GM12891 (cell line): ENCODE results near the gene IPCEF1.
A peak's percentile ranks its signal among the peaks of the same experiment; 100 is the strongest.

Experiments used
- DNase-seq: peaks from one replicate; pipeline ENCODE4 v3.0.0; 2011; ENCODE audit warnings: low spot score; ENCODE audit not compliant: insufficient read length
- FAIRE-seq: peaks from 2 replicates; lab custom pipeline; 2011; peaks lifted over from hg19 to GRCh38; lab: Jason Lieb, UNC
- PAX5 ChIP-seq: IDR thresholded peaks from 2 replicates; pipeline ENCODE4 v1.6.1; 2011; ENCODE audit warnings: low read length, moderate library complexity, mild to moderate bottlenecking; ENCODE audit not compliant: insufficient read depth, severe bottlenecking
- POLR2A ChIP-seq: IDR thresholded peaks from 2 replicates; pipeline ENCODE4 v1.6.1; 2011; ENCODE audit warnings: low read depth, low read length, control low read depth
- POLR2AphosphoS5 ChIP-seq: IDR thresholded peaks from 2 replicates; pipeline ENCODE4 v1.6.1; 2011; ENCODE audit warnings: low read depth, low read length, control low read depth
- POU2F2 ChIP-seq: IDR thresholded peaks from 2 replicates; pipeline ENCODE4 v1.6.1; 2011; ENCODE audit warnings: low read depth, mild to moderate bottlenecking, control low read depth, low read length, moderate library complexity
- SPI1 ChIP-seq: IDR thresholded peaks from 2 replicates; pipeline ENCODE4 v1.6.1; 2011; ENCODE audit warnings: low read depth, low read length, control low read depth
- TAF1 ChIP-seq: IDR thresholded peaks from 2 replicates; pipeline ENCODE4 v1.6.1; 2011; ENCODE audit warnings: low read depth, low read length, control low read depth

Gene IPCEF1

DNA sequence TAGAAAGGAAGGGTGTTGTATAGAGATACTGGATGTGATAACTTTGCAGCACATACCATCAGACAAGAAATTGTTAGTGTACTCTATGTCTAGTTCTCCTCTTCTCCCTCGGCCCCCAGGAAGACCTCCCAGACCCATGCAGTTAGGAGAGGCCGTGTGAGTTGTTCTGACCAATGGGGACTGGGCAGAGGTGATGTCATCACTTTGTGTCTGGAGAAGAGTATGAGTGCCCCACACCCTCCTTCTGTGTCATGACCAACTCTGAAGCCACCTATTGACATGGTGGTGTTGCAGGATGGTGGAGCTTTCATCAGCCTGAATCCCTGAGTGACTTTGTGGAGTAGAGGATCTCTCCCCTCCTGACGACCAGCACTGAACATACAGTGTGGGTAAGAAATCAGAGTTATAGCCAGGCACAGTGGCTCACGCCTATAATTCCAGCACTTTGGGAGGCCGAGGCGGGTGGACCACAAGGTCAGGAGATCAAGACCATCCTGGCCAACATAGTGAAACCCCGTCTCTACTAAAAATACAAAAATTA lies 72.2 kb downstream of the IPCEF1 start:
- DNase-seq (no peak), FAIRE-seq (no peak)
- TF ChIP-seq SPI1 (no peak), TAF1 (no peak), POLR2A (no peak), PAX5 (no peak)

DNA sequence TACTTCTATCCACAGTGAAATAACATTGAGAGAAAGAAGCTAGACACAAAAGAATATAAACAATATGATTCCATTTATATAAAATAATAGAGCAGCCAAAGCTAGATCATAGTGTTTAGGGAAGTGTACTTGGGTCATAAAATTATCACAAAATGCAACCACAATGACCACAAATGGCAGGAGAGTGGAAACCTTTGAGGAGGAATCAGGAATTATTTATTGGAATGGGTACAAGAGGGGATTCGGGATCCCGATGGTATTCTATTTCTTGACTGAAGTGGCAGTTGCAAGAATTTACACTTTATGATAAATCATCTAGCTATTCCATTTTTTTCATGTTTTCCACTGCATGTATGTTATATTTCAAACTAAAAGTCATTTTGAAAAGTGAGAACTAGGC lies 76.1 kb downstream of the IPCEF1 start:
- DNase-seq (no peak), FAIRE-seq (no peak)
- TF ChIP-seq POLR2A (no peak), POU2F2 (no peak), SPI1 (no peak), PAX5 (no peak), TAF1 (no peak), POLR2AphosphoS5 (no peak)

DNA sequence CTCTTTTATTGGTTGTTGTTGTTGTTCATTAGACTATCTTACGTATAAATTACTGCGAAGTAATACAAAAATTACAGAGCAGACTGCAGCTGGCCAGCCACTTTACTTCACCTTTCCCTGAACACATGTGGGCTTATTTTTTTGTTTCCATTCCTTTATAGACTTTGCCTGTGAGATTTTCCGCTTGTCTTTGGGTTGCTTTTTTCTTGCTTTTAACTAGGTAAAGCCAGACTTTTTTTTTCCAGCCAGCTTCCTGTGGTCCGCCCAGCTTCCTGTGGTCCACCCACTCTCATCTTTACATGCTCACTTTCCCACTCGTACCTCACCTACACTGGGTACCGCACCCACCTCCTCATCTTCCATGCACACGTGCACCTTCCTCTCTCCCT lies 79.0 kb downstream of the IPCEF1 start:
- peak; percentile 45 for FAIRE-seq
- DNase-seq, result no peak
- TF ChIP-seq PAX5 (no peak), POU2F2 (no peak), TAF1 (no peak), POLR2A (no peak), POLR2AphosphoS5 (no peak), SPI1 (no peak)

DNA sequence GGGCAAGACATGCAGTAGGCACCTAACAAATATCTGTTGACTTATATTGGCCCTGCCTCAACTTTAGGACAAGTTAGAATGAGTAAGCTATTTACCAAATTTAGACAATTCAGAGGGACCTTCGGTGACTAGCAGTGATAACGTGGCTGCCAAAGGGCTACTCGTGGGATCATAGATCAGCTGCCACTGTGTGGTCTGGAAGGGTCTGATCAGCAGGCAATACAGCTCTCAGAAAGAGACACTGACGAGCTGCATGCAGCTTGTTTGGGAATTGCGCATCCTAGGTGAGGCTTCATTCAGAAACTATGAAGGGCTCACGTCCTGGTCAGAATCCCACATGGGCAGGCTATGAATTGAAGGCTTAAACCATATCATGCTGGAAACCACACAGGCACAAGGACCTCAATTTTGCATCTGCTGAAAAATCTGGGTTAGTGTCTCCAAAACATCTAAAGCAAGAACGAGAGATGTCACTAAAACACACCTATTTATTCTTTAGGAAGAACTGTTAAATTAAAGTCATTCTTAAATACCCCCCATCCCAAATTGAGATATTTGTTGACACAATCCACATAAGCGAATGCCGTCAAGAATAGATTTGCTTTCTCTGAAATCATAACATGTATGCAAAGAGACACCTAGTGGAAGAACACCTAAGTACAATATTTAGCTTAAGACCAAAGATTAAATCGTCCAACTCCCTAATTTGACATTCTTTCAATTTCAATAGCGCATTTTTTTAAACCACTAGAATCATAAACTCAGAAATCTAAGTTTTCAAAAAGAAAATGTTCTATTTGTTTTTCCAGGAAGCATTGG lies 79.6 kb downstream of the IPCEF1 start:
- no peak for DNase-seq
- FAIRE-seq, result peak; percentile 88
- no peak for TF ChIP-seq POLR2A
- no peak for TF ChIP-seq POLR2AphosphoS5
- no peak for TF ChIP-seq SPI1

DNA sequence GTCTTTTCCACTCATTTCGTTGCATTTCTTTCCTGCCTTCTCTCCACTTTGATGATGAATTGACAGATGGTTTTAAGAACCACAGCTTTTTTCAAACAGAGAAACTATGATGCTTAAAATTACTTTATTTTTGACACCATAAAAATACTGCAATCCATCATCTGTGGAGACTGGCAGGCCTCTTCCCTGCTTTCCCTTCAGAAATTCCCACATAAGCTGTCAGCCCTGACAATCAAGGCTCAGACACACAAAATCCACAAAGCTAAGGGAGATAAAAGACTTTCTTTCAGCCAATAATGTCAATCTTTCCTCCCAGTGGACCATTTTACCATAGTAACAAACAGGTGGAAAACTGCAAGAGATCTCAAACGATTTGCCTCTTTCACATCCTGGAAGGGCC lies 82.4 kb downstream of the IPCEF1 start:
- TF ChIP-seq POLR2A, result no peak
- no peak for TF ChIP-seq SPI1
- TF ChIP-seq TAF1, result no peak
- TF ChIP-seq POU2F2, result no peak
- no peak for TF ChIP-seq PAX5
- TF ChIP-seq POLR2AphosphoS5, result no peak
- no peak for FAIRE-seq
- DNase-seq, result no peak

DNA sequence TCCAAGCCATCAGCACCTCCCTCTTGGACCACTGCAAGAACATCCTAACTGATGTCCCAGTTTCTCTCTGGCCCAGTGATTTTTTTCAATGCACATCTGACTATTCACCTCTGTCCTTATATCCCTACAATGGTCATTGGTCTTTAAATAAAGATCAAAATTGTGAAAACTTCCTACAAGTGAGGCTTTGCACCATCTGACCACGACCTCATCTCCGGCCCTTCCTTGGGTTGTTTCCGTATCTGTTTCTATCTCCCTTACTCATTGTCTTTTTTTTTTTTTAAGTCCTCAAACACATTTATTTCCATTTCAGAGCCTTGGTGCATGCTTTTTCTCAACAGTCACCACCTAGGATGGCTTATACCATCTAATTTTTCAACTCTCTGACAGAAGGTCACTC lies 88.1 kb downstream of the IPCEF1 start:
- no peak for FAIRE-seq
- DNase-seq, result no peak
- TF ChIP-seq PAX5, result no peak
- no peak for TF ChIP-seq SPI1
- no peak for TF ChIP-seq POLR2AphosphoS5
- TF ChIP-seq TAF1, result no peak
- no peak for TF ChIP-seq POU2F2

DNA sequence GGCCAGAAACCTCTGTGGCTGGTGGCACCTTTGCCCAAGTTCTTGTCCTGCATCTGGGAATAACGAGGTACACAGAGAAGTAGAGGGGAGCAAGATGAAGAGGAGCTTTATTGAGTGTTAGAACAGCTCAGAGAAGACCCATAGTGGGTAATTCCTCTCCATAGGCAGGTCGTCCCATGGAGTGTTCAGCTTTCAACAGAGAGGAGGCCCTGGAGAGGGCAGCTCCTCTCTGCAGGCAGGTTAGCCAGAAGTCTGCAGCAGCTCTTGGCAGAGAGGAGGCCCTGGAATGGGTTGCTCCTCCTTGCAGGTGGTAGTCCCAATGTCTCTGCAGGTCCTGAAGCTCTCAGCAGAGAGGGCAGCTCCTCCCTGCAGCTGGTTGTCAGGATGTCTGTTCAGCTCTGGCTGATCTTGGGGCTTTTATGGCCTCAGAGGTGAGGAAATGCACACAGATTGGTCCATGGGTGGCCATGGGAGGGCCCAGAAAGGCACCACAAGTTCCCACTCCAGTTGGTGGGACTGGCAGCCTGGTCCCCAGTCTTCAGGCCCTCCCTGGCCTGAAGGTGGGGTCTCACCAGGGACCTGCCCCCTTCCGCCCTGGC lies 89.0 kb downstream of the IPCEF1 start:
- no peak for TF ChIP-seq SPI1
- TF ChIP-seq POLR2A, result no peak
- TF ChIP-seq POU2F2, result no peak
- TF ChIP-seq PAX5, result no peak
- no peak for TF ChIP-seq POLR2AphosphoS5
- TF ChIP-seq TAF1, result no peak
- FAIRE-seq (no peak), DNase-seq (no peak)

DNA sequence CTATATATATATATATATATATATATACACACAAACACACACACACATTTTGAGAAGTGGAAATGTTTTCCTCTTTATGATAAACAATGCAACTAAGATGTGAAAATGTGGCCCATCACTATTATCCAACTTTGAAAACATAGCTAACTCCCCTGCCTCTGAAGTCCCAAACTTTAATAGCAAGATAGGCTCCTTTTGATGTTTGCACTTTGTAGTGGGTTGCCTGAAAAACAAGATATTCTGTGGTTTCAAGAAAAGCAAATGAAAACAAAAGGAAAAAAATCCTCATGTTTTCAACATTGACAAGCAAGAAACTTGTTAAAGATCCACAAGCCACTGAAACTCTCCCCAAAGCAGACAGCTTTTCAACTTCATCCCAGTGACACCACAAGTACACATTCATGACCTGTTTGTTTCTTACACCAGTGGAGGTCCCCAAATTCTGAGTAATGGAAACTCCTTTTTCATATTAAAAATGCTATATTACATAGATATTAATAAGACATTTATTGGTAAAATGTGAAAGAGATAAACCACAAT lies 90.0 kb downstream of the IPCEF1 start:
- no peak for TF ChIP-seq POLR2AphosphoS5
- no peak for TF ChIP-seq PAX5

DNA sequence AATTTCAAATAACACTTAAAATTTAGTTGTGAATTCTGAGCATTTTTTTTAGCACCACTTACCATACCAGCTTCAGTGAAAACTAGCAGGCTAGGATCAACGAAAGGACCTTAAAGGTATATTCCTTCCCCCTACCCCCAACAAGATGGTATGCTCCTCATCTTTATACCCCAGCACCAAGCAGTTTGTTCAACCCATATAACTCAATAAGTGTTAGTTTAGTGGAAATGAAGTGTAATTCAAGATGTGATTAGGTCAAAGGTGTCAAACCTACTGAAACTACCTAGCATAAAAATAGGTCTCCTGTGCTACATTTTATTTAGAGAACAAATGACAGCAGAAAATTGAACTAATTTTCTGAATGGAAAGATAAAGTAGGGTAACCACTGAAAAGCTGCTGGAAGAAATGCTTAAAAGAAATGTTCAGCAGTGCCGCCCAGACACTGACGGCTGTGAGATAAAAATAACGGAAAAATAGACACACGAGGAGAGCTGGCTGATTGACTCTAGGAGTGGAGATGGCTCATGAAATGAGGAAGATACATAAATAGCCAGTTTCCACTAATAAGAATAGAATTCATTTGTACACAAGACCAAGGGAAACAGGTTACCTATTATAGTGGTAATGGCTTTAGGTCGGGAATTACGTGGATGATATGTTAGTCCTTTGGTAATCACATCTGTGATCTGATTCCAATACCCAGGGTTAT lies 94.8 kb downstream of the IPCEF1 start:
- FAIRE-seq, result peak; percentile 5
- DNase-seq, result no peak
- TF ChIP-seq PAX5 (no peak), SPI1 (no peak), TAF1 (no peak), POLR2AphosphoS5 (no peak), POLR2A (no peak), POU2F2 (no peak)

More for the DNA sequence above, 90.0 kb downstream of the IPCEF1 start:
- DNase-seq, result no peak
- no peak for FAIRE-seq
